WTC11 (cell line): ENCODE data around the gene SPI1. TPM values are rescaled to one million over a fixed set of nuclear protein-coding genes. Genes with fewer than 3 reads are reported as not detected.

Experiments
- ATAC-seq: fragments of 200-7000 bp; cut with Tn5 transposase; 2 replicates; pipeline ENCODE4 v1.10.0; 2021; ENCODE audit warnings: mild to moderate bottlenecking, moderate library complexity
- CTCF ChIA-PET: fragments of 300-600 bp; sonication (Branson Sonifier 250); formaldehyde crosslinking; loops from one replicate; lab custom pipeline; 2021; ENCODE audit warnings: antibody characterized with exemption; lab: Charles Lee
- POLR2A ChIA-PET: fragments of 350-600 bp; sonication (Branson Sonifier 250); formaldehyde crosslinking; loops from one replicate; lab custom pipeline; 2021; ENCODE audit warnings: antibody characterized with exemption; lab: Charles Lee
- DNase-seq: peaks from one replicate; pipeline ENCODE4 v3.0.0; 2021; ENCODE audit warnings: low spot score
- H3K27ac Mint-ChIP-seq: 2 replicates; pipeline ENCODE4 v1.8.0; 2021; ENCODE audit warnings: mixed read lengths
- H3K27me3 Mint-ChIP-seq: 2 replicates; pipeline ENCODE4 v1.8.0; 2021; ENCODE audit warnings: low read depth, mild to moderate bottlenecking, moderate library complexity, mixed read lengths
- H3K36me3 Mint-ChIP-seq: 2 replicates; pipeline ENCODE4 v1.8.0; 2021; ENCODE audit warnings: mixed read lengths
- H3K4me1 Mint-ChIP-seq: 2 replicates; pipeline ENCODE4 v1.8.0; 2022; ENCODE audit warnings: mixed read lengths
- H3K4me3 Mint-ChIP-seq: 2 replicates; pipeline ENCODE4 v1.8.0; 2021; ENCODE audit warnings: mild to moderate bottlenecking, moderate library complexity, mixed read lengths
- H3K9me3 Mint-ChIP-seq: 2 replicates; pipeline ENCODE4 v1.8.0; 2021; ENCODE audit warnings: mixed read lengths
- E2F4 ChIP-seq: sonication (generic); formaldehyde crosslinking; IDR thresholded peaks from 2 replicates; pipeline ENCODE4 v1.8.1; 2022; ENCODE audit warnings: low read depth, mild to moderate bottlenecking, moderate library complexity, missing genetic modification reagents, borderline replicate concordance
- EMX1 ChIP-seq: fragments of 250-450 bp; sonication (Bioruptor Pico); IDR thresholded peaks from 2 replicates; pipeline ENCODE4 v1.8.0; 2021; ENCODE audit warnings: mild to moderate bottlenecking
- ETV6 ChIP-seq: sonication (generic); formaldehyde crosslinking; IDR thresholded peaks from 2 replicates; pipeline ENCODE4 v1.8.1; 2022; ENCODE audit warnings: mild to moderate bottlenecking, missing genetic modification reagents
- FOXK1 ChIP-seq: sonication (generic); formaldehyde crosslinking; IDR thresholded peaks from 2 replicates; pipeline ENCODE4 v1.8.0; 2022; ENCODE audit warnings: mild to moderate bottlenecking, moderate library complexity, missing genetic modification reagents
- FOXP1 ChIP-seq: sonication (generic); formaldehyde crosslinking; IDR thresholded peaks from 2 replicates; pipeline ENCODE4 v1.8.0; 2022; ENCODE audit warnings: missing genetic modification reagents, mild to moderate bottlenecking, moderate library complexity, borderline replicate concordance
- GABPB1 ChIP-seq: sonication (generic); formaldehyde crosslinking; IDR thresholded peaks from 2 replicates; pipeline ENCODE4 v1.8.1; 2023; ENCODE audit warnings: mild to moderate bottlenecking, missing genetic modification reagents
- IRF2 ChIP-seq: sonication (generic); formaldehyde crosslinking; IDR thresholded peaks from 2 replicates; pipeline ENCODE4 v1.8.0; 2022; ENCODE audit warnings: low read depth, missing genetic modification reagents, borderline replicate concordance
- JAZF1 ChIP-seq: fragments of 250-450 bp; sonication (Bioruptor Pico); IDR thresholded peaks from 2 replicates; pipeline ENCODE4 v1.9.0; 2021; ENCODE audit warnings: moderate library complexity, mild to moderate bottlenecking, inconsistent platforms
- JUN ChIP-seq: sonication (generic); formaldehyde crosslinking; IDR thresholded peaks from 2 replicates; pipeline ENCODE4 v1.8.0; 2023; ENCODE audit warnings: mild to moderate bottlenecking, missing genetic modification reagents
- KAT7 ChIP-seq: sonication (generic); formaldehyde crosslinking; IDR thresholded peaks from 2 replicates; pipeline ENCODE4 v1.8.1; 2023; ENCODE audit warnings: missing genetic modification reagents, mild to moderate bottlenecking, borderline replicate concordance
- MXD4 ChIP-seq: fragments of 250-450 bp; sonication (Bioruptor Pico); IDR thresholded peaks from 2 replicates; pipeline ENCODE4 v1.8.0; 2021; ENCODE audit warnings: mild to moderate bottlenecking, moderate library complexity, borderline replicate concordance
- MYBL2 ChIP-seq: sonication (generic); formaldehyde crosslinking; IDR thresholded peaks from 2 replicates; pipeline ENCODE4 v1.8.1; 2023; ENCODE audit warnings: mild to moderate bottlenecking, moderate library complexity, missing genetic modification reagents
- NFE2L1 ChIP-seq: sonication (generic); formaldehyde crosslinking; IDR thresholded peaks from 2 replicates; pipeline ENCODE4 v1.8.1; 2023; ENCODE audit warnings: missing genetic modification reagents
- NR1H2 ChIP-seq: sonication (generic); formaldehyde crosslinking; IDR thresholded peaks from 2 replicates; pipeline ENCODE4 v1.9.0; 2021; ENCODE audit warnings: mild to moderate bottlenecking, moderate library complexity, missing genetic modification reagents
- NR3C1 ChIP-seq: sonication (generic); formaldehyde crosslinking; conservative IDR thresholded peaks from 2 replicates; pipeline ENCODE4 v1.8.1; 2023; ENCODE audit warnings: low read depth, mild to moderate bottlenecking, missing genetic modification reagents
- PRRX2 ChIP-seq: fragments of 250-450 bp; sonication (Bioruptor Pico); IDR thresholded peaks from 2 replicates; pipeline ENCODE4 v1.8.0; 2021; ENCODE audit warnings: mild to moderate bottlenecking
- RORB ChIP-seq: fragments of 250-450 bp; sonication (Bioruptor Pico); IDR thresholded peaks from 2 replicates; pipeline ENCODE4 v1.9.0; 2021; ENCODE audit warnings: mild to moderate bottlenecking
- ZBTB21 ChIP-seq: sonication (generic); formaldehyde crosslinking; IDR thresholded peaks from 2 replicates; pipeline ENCODE4 v1.8.1; 2023; ENCODE audit warnings: mild to moderate bottlenecking, missing genetic modification reagents, borderline replicate concordance
- ZNF121 ChIP-seq: sonication (generic); formaldehyde crosslinking; IDR thresholded peaks from 2 replicates; pipeline ENCODE4 v1.8.0; 2023; ENCODE audit warnings: missing genetic modification reagents
- ZNF671 ChIP-seq: fragments of 250-450 bp; sonication (Bioruptor Pico); IDR thresholded peaks from 2 replicates; pipeline ENCODE4 v1.8.0; 2021; ENCODE audit warnings: mild to moderate bottlenecking
- total RNA-seq: library from RNA; stranded (reverse); gene quantifications from 3 replicates; pipeline ENCODE4 v1.2.3, GENCODE V29; 2021
- TF ChIP-seq, protein P1 (sequence below): sonication (generic); formaldehyde crosslinking; IDR thresholded peaks from 2 replicates; pipeline ENCODE4 v1.8.1; 2022; ENCODE audit warnings: mild to moderate bottlenecking, moderate library complexity, missing genetic modification reagents
- TF ChIP-seq, protein P2 (sequence below): sonication (generic); formaldehyde crosslinking; conservative IDR thresholded peaks from 2 replicates; pipeline ENCODE4 v1.8.1; 2023; ENCODE audit warnings: mild to moderate bottlenecking, low read depth, missing genetic modification reagents, moderate library complexity
- TF ChIP-seq, protein P3 (sequence below): sonication (generic); formaldehyde crosslinking; IDR thresholded peaks from 2 replicates; pipeline ENCODE4 v1.8.0; 2022; ENCODE audit warnings: mild to moderate bottlenecking, missing genetic modification reagents
- TF ChIP-seq, protein P4 (sequence below): fragments of 250-450 bp; sonication (Bioruptor Pico); IDR thresholded peaks from 2 replicates; pipeline ENCODE4 v1.9.0; 2021; ENCODE audit warnings: mild to moderate bottlenecking
- TF ChIP-seq, protein P5 (sequence below): sonication (generic); formaldehyde crosslinking; IDR thresholded peaks from 2 replicates; pipeline ENCODE4 v1.8.0; 2022; ENCODE audit warnings: mild to moderate bottlenecking, missing genetic modification reagents
- TF ChIP-seq, protein P6 (sequence below): fragments of 250-450 bp; sonication (Bioruptor Pico); IDR thresholded peaks from 2 replicates; pipeline ENCODE4 v1.9.0; 2021; ENCODE audit warnings: moderate library complexity, mild to moderate bottlenecking, inconsistent platforms, borderline replicate concordance
- TF ChIP-seq, protein P7 (sequence below): fragments of 200-600 bp; IDR thresholded peaks from 2 replicates; pipeline ENCODE4 v1.8.0; 2022; ENCODE audit warnings: antibody characterized with exemption
- TF ChIP-seq, protein P8 (sequence below): sonication (generic); formaldehyde crosslinking; IDR thresholded peaks from 2 replicates; pipeline ENCODE4 v1.8.0; 2023; ENCODE audit warnings: missing genetic modification reagents

The SPI1 gene
- total RNA-seq, 1 experiment from 2014 or later: 0.59 TPM

GRCh38 chr11:47333886-47334443 is 44.4 kb downstream of the SPI1 start:
- no peak overlapping the region for H3K4me3 Mint-ChIP-seq
- POLR2A ChIA-PET: no interaction called here
- no peaks in the 10 kb centered on the region for H3K4me1 Mint-ChIP-seq
- H3K36me3 Mint-ChIP-seq: 0 out of 2 replicates have a peak, but pooled peaks cover under 1% of the 10 kb centered on the region
- DNase-seq: no peak
- TF ChIP-seq, protein P1, sequence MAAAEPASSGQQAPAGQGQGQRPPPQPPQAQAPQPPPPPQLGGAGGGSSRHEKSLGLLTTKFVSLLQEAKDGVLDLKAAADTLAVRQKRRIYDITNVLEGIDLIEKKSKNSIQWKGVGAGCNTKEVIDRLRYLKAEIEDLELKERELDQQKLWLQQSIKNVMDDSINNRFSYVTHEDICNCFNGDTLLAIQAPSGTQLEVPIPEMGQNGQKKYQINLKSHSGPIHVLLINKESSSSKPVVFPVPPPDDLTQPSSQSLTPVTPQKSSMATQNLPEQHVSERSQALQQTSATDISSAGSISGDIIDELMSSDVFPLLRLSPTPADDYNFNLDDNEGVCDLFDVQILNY (CRISPR knock-in tag): no peak
- TF ChIP-seq MXD4 (CRISPR knock-in tag) (no peak), IRF2 (no peak), NR1H2 (CRISPR knock-in tag) (no peak), FOXK1 (no peak), PRRX2 (CRISPR knock-in tag) (no peak), NFE2L1 (no peak), ZBTB21 (no peak), JUN (no peak), KAT7 (CRISPR knock-in tag) (no peak), ZNF671 (CRISPR knock-in tag) (no peak), MYBL2 (no peak), EMX1 (CRISPR knock-in tag) (no peak)
- TF ChIP-seq, protein P2, sequence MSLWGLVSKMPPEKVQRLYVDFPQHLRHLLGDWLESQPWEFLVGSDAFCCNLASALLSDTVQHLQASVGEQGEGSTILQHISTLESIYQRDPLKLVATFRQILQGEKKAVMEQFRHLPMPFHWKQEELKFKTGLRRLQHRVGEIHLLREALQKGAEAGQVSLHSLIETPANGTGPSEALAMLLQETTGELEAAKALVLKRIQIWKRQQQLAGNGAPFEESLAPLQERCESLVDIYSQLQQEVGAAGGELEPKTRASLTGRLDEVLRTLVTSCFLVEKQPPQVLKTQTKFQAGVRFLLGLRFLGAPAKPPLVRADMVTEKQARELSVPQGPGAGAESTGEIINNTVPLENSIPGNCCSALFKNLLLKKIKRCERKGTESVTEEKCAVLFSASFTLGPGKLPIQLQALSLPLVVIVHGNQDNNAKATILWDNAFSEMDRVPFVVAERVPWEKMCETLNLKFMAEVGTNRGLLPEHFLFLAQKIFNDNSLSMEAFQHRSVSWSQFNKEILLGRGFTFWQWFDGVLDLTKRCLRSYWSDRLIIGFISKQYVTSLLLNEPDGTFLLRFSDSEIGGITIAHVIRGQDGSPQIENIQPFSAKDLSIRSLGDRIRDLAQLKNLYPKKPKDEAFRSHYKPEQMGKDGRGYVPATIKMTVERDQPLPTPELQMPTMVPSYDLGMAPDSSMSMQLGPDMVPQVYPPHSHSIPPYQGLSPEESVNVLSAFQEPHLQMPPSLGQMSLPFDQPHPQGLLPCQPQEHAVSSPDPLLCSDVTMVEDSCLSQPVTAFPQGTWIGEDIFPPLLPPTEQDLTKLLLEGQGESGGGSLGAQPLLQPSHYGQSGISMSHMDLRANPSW: no peak
- TF ChIP-seq, protein P3, sequence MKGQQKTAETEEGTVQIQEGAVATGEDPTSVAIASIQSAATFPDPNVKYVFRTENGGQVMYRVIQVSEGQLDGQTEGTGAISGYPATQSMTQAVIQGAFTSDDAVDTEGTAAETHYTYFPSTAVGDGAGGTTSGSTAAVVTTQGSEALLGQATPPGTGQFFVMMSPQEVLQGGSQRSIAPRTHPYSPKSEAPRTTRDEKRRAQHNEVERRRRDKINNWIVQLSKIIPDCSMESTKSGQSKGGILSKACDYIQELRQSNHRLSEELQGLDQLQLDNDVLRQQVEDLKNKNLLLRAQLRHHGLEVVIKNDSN (CRISPR knock-in tag): no peak
- TF ChIP-seq, protein P4, sequence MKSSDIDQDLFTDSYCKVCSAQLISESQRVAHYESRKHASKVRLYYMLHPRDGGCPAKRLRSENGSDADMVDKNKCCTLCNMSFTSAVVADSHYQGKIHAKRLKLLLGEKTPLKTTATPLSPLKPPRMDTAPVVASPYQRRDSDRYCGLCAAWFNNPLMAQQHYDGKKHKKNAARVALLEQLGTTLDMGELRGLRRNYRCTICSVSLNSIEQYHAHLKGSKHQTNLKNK (CRISPR knock-in tag): no peak
- TF ChIP-seq, protein P5, sequence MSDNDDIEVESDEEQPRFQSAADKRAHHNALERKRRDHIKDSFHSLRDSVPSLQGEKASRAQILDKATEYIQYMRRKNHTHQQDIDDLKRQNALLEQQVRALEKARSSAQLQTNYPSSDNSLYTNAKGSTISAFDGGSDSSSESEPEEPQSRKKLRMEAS (CRISPR knock-in tag): no peak
- TF ChIP-seq, protein P6, sequence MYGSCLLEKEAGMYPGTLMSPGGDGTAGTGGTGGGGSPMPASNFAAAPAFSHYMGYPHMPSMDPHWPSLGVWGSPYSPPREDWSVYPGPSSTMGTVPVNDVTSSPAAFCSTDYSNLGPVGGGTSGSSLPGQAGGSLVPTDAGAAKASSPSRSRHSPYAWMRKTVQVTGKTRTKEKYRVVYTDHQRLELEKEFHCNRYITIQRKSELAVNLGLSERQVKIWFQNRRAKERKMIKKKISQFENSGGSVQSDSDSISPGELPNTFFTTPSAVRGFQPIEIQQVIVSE (CRISPR knock-in tag): no peak
- H3K27ac Mint-ChIP-seq: no peak overlapping the region
- H3K9me3 Mint-ChIP-seq: no peaks in the 10 kb centered on the region
- ATAC-seq: no peak
- CTCF ChIA-PET: interaction anchor here (1.8 kb wide), 1 partner anchor 21 kb away, joined by 15 read pairs; no protein-coding TSS in a partner anchor
- no peaks in the 10 kb centered on the region for H3K27me3 Mint-ChIP-seq

- Mint-ChIP-seq H3K27me3 (no peaks in the 10 kb centered on the region), H3K27ac (no peak overlapping the region), H3K4me3 (no peak overlapping the region), H3K36me3 (peaks cover 6% of the 10 kb centered on the region; the same call in 1 of the 2 replicates), H3K9me3 (no peaks in the 10 kb centered on the region), H3K4me1 (no peaks in the 10 kb centered on the region)
- POLR2A ChIA-PET: no interaction called here
- DNase-seq (no peak), ATAC-seq (no peak)
- CTCF ChIA-PET: interaction anchor here (1.8 kb wide), 1 partner anchor 22 kb away, joined by 15 read pairs; no protein-coding TSS in a partner anchor
- TF ChIP-seq E2F4 (CRISPR knock-in tag) (no peak), RORB (CRISPR knock-in tag) (no peak), FOXP1 (CRISPR knock-in tag) (no peak), JAZF1 (CRISPR knock-in tag) (no peak), GABPB1 (CRISPR knock-in tag) (no peak), ETV6 (no peak), NR3C1 (CRISPR knock-in tag) (no peak), ZNF121 (CRISPR knock-in tag) (no peak)
- TF ChIP-seq, protein P7, sequence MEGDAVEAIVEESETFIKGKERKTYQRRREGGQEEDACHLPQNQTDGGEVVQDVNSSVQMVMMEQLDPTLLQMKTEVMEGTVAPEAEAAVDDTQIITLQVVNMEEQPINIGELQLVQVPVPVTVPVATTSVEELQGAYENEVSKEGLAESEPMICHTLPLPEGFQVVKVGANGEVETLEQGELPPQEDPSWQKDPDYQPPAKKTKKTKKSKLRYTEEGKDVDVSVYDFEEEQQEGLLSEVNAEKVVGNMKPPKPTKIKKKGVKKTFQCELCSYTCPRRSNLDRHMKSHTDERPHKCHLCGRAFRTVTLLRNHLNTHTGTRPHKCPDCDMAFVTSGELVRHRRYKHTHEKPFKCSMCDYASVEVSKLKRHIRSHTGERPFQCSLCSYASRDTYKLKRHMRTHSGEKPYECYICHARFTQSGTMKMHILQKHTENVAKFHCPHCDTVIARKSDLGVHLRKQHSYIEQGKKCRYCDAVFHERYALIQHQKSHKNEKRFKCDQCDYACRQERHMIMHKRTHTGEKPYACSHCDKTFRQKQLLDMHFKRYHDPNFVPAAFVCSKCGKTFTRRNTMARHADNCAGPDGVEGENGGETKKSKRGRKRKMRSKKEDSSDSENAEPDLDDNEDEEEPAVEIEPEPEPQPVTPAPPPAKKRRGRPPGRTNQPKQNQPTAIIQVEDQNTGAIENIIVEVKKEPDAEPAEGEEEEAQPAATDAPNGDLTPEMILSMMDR: no peak
- TF ChIP-seq, protein P6 (CRISPR knock-in tag): no peak
- TF ChIP-seq, protein P8, sequence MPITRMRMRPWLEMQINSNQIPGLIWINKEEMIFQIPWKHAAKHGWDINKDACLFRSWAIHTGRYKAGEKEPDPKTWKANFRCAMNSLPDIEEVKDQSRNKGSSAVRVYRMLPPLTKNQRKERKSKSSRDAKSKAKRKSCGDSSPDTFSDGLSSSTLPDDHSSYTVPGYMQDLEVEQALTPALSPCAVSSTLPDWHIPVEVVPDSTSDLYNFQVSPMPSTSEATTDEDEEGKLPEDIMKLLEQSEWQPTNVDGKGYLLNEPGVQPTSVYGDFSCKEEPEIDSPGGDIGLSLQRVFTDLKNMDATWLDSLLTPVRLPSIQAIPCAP (CRISPR knock-in tag): no peak
Measured at GRCh38 chr11:47333526-47333845, 44.9 kb downstream of the SPI1 start.
